HG03439 (cell line): ENCODE data around the gene POLD1.
"Not testable (repeated sequence)": the region's sequence is repeated elsewhere in the genome, so short reads cannot be mapped to it uniquely, and the experiment has no call there.

Source experiments
- ATAC-seq: cut with Tn5 transposase; IDR thresholded peaks from one replicate; pipeline ENCODE4 v1.9.1; 2021; ENCODE audit warnings: mild to moderate bottlenecking, moderate library complexity; ENCODE audit not compliant: unreplicated experiment

The POLD1 gene

DNA sequence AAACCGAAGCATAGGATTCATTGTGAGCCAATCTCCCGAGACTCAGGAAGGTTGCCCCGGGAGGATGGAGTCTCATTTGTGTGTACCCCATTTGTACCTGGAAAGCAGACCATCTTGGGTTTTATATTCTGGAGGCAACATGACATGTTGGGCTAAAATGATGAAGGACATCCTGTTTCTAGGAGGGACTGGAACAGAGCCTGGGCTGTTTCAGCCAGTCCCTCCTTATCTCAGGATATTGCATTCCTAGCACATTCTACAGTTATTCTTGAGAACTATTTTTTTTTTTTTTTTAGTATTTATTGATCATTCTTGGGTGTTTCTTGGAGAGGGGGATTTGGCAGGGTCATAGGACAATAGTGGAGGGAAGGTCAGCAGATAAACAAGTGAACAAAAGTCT is 6.1 kb downstream of the POLD1 start:
- ATAC-seq: not testable (repeated sequence)

DNA sequence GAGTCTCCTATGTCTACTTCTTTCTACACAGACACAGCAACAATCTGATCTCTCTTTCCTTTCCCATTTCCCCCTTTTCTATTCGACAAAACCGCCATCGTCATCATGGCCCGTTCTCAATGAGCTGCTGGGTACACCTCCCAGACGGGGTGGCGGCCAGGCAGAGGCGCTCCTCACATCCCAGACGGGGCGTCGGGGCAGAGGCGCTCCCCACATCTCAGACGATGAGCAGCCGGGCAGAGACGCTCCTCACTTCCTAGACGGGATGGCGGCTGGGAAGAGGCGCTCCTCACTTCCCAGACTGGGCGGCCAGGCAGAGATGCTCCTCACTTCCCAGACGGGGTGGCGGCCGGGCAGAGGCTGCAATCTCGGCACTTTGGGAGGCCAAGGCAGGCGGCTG is 6.8 kb downstream of the POLD1 start:
- ATAC-seq: not testable (repeated sequence)

DNA sequence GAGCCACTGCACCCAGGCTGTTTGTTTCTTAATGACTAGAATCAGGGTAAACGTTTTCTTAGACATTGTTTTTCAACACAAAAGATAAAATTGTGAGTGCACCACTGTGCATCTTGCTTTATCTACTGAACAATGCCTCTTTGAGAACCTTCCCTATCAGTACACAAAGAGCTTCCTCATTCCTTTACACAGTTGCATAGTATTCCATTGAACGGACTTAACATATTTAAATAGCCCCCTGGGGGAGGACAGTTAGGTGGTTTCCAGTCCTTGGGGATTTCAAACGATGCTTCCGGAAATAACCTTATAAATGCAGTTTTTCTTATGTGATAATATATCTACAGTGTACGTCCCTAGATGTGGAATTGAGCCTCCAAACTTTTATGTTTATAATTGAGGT is 8.6 kb downstream of the POLD1 start:
- ATAC-seq: no peak

DNA sequence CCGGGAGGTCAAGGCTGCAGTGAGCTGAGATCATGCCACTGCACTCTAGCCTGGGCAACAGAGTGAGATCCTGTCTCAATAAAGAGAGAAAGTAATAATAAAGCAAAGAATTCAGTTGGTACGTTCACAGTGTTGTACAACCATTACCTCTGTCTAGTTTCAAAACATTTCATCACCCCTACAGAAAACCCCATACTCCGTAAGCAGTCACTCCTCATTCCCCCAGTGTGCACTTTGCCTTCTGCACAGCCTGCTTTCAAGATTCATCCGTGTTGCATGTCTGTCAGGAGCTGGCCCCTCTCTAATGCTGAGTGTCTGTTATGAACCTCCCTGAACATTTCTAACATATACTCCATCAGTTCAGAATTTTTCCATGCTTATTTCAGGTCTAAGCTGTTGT is 9.4 kb downstream of the POLD1 start:
- no peak for ATAC-seq

DNA sequence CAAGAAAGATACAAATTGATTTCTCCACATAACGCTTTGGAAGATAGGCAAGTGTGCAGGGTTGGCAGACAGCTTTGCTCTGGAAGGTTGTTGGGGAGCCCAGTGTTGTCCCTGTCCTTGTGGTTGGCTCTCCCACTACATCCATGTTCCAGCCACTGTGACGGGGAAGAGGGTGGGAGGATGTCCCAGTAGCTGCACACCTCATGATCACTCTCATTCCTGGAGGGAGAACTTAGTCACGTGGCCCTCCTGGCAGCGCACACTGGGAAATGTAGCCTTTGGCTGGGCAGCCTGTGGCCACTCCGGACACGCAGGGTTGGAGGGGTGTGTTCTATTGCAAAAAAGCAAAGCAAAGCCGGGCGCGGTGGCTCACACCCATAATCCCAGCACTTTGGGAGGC is 9.9 kb downstream of the POLD1 start:
- ATAC-seq: no peak

DNA sequence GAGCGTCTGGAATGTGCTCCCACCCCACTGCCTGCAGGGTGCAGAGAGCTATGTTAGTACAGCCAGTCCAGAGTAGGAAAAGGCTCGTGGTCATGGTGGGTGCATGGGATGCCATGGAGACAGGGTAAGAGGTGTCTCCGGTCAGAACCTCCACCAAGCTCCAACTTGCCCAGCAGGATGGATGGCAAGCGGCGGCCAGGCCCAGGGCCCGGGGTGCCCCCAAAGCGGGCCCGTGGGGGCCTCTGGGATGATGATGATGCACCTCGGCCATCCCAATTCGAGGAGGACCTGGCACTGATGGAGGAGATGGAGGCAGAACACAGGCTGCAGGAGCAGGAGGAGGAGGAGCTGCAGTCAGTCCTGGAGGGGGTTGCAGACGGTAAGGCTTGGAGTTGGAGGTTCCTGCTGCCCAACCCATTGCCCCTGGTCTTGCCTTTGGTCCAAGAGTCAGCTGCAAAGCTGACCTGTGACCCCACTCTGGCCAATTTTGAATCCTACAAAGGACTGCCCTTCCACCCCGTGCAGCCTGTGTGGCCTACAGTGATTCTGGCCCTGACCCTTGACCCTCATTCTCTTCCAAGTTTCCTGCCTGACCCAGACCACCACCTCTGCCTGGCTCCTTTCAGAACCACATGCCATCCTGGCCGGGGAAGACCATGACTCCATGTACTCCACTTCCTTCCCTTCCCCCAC is 14.7 kb downstream of the POLD1 start:
- no peak for ATAC-seq

DNA sequence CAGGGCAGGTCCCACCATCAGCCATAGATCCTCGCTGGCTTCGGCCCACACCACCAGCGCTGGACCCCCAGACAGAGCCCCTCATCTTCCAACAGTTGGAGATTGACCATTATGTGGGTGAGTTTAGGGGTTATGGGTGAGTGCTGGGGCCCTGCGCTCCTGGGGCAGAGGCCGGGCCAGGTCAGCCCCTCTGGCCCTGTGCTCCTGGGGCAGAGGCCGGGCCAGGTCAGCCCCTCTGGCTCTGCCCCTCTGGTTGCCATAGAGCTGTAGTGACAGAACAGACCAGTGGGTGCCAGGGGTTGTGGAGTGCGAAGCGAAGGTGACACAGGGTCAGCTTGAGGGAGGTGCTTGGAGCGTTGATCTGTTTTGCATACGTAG is 15.2 kb downstream of the POLD1 start:
- no peak for ATAC-seq

DNA sequence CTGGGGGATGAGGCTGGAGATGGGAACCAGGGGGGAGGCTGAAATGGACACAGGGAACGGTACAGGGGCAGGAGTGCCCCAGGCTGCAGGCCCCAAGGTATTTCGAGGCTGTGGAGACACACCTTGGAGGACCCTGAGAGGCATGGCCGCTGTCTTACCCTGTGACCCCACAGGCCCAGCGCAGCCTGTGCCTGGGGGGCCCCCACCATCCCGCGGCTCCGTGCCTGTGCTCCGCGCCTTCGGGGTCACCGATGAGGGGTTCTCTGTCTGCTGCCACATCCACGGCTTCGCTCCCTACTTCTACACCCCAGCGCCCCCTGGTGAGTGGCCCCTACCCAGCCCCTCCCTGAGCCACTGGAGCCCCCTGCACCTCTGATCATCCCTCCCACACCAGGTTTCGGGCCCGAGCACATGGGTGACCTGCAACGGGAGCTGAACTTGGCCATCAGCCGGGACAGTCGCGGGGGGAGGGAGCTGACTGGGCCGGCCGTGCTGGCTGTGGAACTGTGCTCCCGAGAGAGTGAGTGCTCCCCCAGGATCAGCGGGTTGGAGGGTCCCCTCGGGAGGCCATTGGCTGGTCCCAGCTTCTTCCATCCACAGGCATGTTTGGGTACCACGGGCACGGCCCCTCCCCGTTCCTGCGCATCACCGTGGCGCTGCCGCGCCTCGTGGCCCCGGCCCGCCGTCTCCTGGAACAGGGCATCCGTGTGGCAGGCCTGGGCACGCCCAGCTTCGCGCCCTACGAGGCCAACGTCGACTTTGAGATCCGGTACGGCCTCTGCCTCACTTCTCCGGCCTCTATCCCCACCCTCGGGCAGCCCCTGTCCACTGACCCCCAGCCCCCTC is 17.7 kb downstream of the POLD1 start:
- no peak for ATAC-seq

DNA sequence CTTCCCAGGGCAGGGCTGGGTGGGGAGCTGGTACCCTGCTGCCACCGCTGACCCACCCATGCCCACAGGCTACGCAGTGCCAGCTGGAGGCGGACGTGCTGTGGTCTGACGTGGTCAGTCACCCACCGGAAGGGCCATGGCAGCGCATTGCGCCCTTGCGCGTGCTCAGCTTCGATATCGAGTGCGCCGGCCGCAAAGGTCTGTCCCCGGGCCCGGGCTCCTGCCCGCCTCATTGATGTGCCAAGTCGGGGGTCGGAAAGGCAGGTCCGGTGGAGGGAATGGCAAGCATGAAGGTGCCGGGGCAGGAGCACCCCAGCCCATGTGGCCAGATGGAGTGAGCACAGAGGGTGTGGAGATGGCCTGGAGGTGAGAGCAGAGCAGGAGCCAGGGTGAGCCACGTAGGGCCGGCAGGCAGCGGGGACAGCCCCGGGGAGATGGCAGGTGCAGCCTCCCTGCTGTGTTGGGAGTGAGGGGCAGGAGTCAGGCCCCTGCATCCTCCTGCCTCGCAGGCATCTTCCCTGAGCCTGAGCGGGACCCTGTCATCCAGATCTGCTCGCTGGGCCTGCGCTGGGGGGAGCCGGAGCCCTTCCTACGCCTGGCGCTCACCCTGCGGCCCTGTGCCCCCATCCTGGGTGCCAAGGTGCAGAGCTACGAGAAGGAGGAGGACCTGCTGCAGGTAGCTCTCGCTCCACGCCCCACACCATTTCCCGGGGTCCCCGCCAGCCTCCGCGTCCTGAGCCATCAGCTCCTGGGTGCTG is 18.6 kb downstream of the POLD1 start:
- ATAC-seq: no peak

DNA sequence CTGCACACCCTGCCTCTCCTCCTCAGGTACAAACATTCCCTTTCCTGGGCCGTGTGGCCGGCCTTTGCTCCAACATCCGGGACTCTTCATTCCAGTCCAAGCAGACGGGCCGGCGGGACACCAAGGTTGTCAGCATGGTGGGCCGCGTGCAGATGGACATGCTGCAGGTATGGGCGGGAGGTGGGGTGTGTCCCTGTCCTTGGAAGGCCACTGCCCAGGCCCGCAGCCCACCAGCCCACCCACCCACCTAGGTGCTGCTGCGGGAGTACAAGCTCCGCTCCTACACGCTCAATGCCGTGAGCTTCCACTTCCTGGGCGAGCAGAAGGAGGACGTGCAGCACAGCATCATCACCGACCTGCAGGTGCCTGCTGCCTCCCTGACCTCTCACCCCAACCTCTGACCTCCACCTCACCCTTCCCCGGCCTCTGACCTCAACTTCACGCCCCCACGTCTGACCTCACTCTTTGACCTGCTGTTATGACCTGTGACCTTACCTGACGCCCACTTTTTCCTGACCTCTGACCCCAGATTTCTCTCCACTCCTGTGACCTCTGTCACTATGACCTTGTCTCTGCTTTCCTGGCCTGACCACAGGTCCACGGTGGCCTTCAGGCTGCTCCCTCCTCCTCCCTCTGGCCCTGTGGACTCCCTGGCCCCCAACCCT is 22.1 kb downstream of the POLD1 start:
- no peak for ATAC-seq

DNA sequence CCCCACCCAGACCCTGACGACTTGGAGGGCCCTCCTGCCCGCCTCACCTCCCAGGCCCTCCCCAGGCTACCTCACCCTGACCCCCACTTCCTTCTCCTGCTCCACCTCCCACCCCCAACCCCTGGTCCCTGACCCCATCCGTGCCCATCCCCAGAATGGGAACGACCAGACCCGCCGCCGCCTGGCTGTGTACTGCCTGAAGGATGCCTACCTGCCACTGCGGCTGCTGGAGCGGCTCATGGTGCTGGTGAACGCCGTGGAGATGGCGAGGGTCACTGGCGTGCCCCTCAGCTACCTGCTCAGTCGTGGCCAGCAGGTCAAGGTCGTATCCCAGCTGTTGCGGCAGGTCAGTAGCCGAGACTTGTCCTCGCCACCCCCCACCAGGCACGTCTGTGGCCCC is 22.7 kb downstream of the POLD1 start:
- no peak for ATAC-seq

DNA sequence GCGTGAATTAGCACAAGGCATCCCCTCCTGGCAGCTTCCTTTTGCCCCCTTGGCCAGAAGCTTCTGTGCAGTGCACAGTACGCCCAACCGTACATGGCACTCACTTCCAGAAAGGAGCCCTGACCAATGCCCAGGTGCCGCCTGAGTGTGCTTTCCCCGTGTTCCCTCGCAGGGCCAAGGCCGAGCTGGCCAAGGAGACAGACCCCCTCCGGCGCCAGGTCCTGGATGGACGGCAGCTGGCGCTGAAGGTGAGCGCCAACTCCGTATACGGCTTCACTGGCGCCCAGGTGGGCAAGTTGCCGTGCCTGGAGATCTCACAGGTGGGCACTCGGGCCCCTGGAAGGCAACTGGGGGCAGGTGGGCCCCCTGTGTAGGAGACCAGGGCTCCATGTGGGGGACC is 25.2 kb downstream of the POLD1 start:
- no peak for ATAC-seq

DNA sequence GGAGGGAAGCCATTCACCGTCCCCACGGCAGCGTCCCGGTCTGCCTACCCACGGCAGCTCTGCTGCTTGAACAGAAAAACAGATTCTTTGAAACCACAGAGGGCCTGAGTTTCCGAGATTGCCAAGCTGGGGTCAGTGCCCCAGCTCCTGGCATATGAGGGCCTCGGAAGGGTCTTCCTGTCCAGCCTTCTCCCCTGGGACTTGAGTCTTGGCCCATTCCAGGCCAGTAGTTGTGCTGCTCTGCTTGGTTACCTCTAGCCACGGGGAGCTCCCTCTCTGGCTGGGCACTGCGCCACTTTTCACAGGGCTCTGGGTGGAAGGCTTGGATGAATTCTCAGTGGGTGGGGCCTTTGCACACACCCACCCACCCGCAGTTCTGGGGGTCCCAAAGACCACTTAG is 26.0 kb downstream of the POLD1 start:
- ATAC-seq: no peak

DNA sequence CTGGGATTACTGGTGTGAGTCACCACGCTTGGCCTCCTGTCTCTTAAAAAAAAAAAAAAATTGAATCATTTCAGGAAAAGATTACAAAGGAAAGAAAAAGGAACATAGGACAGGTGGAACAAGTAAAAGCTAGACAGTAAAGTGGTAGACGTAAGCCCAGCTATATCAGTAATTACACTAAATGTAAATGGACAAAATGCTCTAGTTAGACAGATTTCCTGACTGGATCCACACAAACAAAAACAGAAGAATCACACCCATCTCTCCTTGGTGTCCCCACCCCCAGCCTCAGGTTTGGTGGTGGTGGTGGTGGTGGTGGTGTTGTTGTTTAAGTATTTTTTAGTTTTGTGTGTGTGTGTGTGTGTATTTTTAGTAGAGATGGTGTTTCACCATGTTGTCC is 28.3 kb downstream of the POLD1 start:
- no peak for ATAC-seq

DNA sequence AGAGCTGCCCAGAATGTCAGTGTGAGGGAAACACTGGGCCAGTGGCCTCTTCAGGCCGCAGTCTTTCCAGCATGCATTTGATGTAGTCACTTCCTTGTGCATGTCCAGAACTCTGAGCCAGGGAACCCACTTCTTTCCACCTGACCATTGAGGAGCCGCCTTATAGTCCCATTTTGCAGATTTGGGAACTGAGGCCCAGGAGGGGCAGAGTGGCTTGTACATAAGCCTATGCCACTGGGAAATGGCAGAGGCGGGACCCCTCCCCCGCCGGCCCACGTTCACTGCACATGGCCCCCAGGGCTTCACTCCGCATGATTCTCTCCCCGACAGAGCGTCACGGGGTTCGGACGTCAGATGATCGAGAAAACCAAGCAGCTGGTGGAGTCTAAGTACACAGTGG is 28.9 kb downstream of the POLD1 start:
- no peak for ATAC-seq

DNA sequence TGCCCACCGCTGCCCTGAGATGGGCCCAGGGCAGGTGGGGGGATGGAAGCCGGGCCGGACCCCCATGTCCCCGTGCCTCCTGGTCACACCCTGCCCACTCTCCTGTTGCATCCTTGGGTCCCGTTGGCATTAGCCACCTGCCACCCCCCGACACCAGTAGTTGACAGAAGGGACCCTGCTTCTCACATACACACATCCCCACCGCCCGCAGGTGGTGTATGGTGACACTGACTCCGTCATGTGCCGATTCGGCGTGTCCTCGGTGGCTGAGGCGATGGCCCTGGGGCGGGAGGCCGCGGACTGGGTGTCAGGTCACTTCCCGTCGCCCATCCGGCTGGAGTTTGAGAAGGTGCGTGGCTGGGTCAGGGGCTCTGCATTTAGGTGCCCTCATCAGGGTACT is 29.4 kb downstream of the POLD1 start:
- ATAC-seq: no peak

DNA sequence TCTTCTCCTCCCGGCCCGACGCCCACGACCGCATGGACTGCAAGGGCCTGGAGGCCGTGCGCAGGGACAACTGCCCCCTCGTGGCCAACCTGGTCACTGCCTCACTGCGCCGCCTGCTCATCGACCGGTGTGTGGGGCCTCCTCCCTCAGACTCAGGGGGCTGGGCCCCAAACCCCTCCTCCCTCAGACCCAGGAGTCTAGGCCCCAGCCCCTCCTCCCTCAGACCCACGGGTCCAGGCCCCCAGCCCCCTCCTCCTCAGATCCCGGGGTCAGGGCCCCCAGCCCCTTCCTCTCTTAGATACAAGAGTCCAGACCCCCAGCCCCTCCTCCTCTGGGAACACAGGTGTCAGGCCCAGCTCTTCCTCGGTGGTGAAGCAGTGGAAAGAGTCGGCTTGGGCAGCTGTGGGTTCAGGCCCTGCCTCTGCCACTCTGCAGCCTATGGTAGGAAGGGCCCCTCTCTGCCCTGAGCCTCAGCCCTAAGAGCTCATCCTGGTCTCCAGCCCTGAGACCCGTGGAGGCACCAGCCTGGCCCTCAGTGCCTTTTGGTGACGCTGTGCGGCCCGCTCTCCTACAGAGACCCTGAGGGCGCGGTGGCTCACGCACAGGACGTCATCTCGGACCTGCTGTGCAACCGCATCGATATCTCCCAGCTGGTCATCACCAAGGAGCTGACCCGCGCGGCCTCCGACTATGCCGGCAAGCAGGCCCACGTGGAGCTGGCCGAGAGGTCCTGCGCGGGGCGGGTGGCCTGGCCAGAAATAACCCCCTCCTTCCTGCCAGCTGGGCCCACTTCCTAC is 30.9 kb downstream of the POLD1 start:
- ATAC-seq: no peak

DNA sequence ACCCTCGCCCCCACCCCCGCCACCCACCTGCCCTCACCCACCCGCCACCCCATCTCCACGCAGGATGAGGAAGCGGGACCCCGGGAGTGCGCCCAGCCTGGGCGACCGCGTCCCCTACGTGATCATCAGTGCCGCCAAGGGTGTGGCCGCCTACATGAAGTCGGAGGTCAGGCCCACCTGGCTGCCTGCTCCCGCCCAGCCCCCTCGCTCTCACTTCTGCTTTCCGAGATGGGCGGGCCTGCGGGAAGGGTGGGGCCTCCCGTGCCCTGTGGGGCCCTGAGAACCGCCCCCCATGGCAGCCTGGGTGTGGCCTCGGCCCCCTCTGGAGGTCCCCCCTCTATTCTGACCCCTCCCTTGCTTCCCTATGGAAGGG is 31.5 kb downstream of the POLD1 start:
- ATAC-seq: peak; percentile 42

DNA sequence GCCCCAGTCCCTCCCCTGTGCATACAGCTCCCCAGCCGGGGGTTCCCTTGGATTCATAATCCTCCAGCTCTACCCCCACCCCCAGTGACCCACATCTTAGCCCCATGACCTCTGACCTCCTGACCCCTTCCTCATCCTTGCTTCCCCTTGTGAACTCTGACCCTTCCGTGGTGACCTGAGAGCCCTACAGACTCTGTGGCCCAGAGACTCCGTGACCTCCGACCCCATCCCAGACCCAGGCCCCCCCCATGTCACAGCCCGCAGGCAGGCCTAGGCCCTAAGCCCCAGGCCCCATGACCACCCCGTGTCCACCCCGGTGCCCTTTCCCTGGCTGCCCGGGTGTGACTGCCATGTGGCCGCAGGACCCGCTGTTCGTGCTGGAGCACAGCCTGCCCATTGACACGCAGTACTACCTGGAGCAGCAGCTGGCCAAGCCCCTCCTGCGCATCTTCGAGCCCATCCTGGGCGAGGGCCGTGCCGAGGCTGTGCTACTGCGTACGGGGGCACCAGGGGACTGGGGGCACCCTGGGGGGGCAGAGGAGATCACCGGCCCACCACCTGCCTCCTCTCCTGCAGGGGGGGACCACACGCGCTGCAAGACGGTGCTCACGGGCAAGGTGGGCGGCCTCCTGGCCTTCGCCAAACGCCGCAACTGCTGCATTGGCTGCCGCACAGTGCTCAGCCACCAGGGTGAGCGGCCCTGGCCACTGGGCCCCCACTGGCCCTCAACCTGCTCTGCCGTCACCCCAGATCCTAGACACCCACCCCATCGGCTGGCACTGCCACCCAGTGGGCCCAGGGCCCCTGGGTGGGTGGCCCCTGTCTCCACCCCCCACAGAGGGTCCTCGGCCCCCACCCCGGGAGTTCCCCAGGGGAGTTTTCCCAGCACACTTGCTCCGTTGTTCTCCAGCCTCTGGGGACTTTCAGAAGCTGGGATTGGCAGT is 32.2 kb downstream of the POLD1 start:
- no peak for ATAC-seq
